Sigmoid colon (tissue), 3 donors: ENCODE results near the gene KMT2B.

Experiments
- POLR2A ChIP-seq, 2 donors: fragments of 450-650 bp; IDR thresholded peaks; one replicate each; pipeline ENCODE4 v1.6.1; 2016; ENCODE audit warnings: antibody characterized with exemption in 2 of 2, mild to moderate bottlenecking in 2 of 2, moderate library complexity in 2 of 2
- TF ChIP-seq, protein P1 (sequence below), 4 experiments: fragments of 450-650 bp in 3 of 4; fragments of 200-600 bp in 1 of 4; IDR thresholded peaks; one replicate each; pipeline ENCODE4 v1.5.1; 2016 to 2019; ENCODE audit warnings: antibody characterized with exemption in 4 of 4, mild to moderate bottlenecking in 3 of 4, moderate library complexity in 2 of 4

GRCh38 chr19:35764432-35765315 lies 46.9 kb downstream of the KMT2B start:
- TF ChIP-seq, protein P1, sequence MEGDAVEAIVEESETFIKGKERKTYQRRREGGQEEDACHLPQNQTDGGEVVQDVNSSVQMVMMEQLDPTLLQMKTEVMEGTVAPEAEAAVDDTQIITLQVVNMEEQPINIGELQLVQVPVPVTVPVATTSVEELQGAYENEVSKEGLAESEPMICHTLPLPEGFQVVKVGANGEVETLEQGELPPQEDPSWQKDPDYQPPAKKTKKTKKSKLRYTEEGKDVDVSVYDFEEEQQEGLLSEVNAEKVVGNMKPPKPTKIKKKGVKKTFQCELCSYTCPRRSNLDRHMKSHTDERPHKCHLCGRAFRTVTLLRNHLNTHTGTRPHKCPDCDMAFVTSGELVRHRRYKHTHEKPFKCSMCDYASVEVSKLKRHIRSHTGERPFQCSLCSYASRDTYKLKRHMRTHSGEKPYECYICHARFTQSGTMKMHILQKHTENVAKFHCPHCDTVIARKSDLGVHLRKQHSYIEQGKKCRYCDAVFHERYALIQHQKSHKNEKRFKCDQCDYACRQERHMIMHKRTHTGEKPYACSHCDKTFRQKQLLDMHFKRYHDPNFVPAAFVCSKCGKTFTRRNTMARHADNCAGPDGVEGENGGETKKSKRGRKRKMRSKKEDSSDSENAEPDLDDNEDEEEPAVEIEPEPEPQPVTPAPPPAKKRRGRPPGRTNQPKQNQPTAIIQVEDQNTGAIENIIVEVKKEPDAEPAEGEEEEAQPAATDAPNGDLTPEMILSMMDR (IDR thresholded peaks at IDR 0.05): no peak
- no peak for TF ChIP-seq POLR2A (IDR thresholded peaks at IDR 0.05)
